NCI-H510A treated with DMSO at 0.1 percent for 48 hours (cell line): ENCODE data around the gene HGD.

Experiments
- DNase-seq: peaks from one replicate; lab custom pipeline; 2025; lab: John Stamatoyannopoulos, UW

Gene HGD

DNA sequence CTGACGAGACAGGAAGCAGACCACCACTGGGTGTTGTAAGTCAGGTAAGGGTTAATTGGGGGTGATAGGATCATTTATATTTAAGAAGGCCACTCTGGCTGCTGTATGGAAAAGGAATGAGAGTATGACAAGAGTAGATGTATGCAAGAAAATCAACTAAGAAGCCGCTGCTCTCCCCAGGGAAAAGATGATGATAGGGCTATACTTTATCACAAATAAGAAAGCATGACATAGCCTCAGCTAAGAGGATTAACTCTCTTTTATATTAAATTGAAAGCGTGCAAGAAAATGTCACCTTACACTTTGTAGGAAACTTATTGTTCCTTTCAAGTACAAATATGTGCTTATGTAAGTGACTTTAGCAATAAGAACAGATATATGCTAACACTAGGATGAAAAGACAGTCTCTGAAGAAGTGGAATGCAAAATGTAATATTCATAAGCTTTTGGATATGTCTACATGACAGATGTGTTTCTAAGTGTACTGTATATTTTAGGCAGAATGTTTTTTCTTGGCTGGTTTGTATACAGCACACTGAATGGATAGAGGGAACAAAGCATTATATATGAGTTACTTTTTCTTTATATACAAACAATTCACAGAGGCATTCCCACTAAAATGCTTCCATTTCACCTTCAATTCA is 94.6 kb downstream of the HGD start:
- no peak for DNase-seq
